GM21367 (cell line): ENCODE data around the gene FAM171A2.
"Not testable (repeated sequence)": the region's sequence is repeated elsewhere in the genome, so short reads cannot be mapped to it uniquely, and the experiment has no call there.

Experiments used
- ATAC-seq: cut with Tn5 transposase; IDR thresholded peaks from one replicate; pipeline ENCODE4 v1.9.1; 2021; ENCODE audit not compliant: unreplicated experiment

Gene FAM171A2

DNA sequence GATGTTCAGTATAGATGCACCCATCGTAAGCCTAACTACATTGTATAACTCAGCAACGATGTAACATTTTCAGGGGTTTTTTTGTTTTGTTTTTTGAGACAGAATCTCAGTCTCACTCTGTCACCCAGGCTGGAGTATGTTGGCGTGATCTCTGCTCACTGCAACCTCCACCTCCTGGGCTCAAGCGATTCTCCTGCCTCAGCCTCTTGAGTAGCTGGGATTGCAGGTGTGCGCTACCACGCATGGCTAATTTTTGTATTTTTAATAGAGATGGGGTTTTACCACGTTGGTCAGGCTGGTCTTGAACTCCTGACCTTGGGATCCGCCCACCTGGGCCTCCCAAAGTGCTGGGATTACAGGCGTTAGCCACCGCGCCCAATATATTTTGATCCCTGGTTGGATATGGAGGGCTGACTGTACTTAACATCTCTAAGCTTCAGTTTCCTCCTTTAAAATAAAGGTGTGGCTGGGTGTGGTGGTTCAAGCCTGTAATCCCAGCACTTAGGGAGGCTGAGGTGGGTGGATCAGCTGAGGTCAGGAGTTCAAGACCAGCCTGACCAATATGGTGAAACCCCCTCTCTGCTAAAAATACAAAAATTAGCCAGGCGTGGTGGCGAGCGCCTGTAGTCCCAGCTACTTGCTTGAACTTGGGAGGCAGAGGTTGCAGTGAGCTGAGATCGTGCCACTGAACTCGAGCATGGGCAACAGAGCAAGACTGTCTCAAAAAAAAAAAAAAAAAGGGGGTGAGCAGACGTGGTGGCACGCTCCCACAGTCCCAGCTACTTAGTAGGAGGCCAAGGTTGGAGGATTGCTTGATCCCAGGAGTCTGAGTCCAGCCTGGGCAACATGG lies 16.2 kb downstream of the FAM171A2 start:
- not testable (repeated sequence) for ATAC-seq

DNA sequence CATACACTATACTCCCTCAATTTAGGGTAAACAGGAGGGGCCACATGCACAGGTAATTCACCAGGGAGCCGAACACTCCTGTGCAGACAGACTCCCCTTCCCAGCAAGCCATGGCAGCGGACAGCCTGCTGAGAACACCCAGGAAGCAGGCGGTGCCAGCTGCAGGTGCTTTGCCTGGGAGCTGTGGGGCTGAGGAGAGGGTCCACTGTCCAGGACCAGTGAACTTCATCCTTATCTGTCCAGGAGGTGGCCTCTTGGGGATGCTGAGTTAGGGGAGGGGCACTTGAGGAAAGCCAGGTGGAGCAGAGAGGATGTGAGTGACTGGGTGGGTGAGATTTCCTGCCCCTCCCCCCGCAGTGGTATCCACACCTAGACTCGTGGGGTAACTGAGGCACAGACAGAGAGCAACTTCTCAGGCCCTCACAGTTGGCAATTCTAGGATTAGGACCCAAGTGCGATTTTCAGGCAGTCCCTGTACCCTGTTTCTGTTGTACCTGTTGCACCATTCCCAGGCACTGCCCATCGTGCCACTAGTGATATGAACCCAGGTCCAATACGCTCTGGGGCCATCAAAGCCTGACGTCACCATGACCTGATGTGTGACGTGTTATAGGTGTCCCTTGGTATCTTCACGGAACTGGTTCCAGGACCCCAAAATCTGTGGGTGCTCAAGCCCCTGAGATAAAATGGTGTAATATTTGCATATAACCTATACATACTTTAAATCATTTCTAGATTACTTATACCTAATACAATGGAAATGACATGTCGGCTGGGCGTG lies 17.4 kb downstream of the FAM171A2 start:
- no peak for ATAC-seq

GRCh38 chr17:44345454-44346026 lies 18.1 kb downstream of the FAM171A2 start:
- ATAC-seq = no peak

DNA sequence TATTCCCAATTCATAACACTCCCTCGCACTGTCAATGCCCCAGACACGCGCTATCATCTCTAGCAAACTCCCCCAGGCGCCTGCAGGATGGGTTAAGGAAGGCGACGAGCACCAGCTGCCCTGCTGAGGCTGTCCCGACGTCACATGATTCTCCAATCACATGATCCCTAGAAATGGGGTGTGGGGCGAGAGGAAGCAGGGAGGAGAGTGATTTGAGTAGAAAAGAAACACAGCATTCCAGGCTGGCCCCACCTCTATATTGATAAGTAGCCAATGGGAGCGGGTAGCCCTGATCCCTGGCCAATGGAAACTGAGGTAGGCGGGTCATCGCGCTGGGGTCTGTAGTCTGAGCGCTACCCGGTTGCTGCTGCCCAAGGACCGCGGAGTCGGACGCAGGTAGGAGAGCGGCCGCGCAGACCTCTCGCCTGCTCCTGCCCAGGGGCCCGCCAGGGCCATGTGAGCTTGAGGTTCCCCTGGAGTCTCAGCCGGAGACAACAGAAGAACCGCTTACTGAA lies 18.7 kb downstream of the FAM171A2 start, which contains the start of gene GRN:
Gene GRN, plus strand, starts transcription at position 364 of the 515 bp plus-strand sequence. CDS start 3,863 bp downstream, outside the sequence.
- ATAC-seq = peak; percentile 41

DNA sequence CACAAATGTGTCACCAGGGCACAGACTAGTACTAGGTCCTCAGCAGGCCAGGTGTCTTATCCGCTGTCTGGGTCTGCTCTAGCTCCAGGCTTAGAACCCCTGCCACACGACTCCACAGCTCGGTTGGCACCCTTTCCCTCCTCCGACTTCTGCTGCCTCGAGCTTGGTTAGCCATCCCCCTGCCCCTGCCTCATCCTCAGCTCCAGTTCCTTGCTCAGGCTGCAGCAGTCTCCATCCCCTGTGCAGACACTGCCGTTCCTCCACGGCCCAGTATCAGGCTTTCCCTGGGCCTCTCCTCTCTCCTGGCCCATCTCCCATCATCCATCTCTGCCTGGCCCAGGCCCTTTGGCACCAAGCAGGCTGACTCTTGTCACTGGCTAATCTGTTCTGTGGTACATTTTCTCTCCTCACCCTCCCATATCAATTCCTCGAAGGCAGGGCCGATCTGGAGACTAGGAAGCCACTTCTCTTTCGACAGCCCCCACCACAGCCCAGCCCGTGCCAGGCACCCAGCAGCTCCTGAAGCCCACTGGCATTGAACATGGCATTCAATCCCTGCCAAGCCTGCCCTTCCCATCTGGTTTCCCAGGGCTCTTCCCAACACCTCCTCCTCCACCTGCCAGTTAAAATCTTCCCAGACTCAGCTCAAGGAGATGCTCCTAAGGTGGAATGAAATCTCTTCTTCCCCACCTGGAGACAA lies 20.0 kb downstream of the FAM171A2 start:
- ATAC-seq = no peak

DNA sequence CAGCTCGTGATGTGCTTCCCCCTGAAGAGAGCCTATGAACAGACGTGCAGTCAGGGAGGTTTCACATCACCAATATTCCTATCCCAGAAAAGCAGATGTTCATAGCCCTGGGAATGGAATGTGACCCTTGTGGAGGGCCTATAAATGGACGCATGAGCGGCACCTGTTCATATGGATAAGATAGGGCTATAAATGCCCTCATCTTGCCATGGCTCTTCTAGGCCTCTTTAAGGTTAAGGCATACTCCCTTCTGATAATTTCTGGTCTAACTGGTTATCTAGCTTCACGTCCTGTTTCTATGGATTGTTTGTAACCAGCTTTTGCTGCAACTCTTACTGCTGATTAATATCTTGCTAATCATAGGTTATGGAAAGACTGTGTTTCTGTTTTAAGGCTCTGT lies 23.1 kb downstream of the FAM171A2 start:
- not testable (repeated sequence) for ATAC-seq

DNA sequence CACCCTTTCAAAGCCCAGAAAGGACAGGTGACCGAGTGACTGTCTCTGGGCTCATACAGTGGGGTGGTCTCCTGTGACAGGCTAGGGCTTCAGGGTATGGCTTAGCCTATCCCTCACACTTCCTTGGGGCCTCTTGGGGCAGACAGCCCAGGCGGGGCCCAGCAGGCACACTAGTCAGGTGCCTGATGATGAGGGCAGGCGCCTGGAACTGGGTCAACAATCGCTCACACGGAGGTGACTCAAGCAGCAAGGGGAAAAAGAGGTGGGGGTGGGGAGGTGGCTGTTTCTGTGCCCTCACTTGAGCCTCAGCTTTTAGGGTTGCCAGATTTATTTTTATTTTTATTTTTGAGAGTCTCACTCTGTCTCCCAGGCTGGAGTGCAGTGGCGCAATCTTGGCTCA lies 25.0 kb downstream of the FAM171A2 start:
- ATAC-seq = no peak

DNA sequence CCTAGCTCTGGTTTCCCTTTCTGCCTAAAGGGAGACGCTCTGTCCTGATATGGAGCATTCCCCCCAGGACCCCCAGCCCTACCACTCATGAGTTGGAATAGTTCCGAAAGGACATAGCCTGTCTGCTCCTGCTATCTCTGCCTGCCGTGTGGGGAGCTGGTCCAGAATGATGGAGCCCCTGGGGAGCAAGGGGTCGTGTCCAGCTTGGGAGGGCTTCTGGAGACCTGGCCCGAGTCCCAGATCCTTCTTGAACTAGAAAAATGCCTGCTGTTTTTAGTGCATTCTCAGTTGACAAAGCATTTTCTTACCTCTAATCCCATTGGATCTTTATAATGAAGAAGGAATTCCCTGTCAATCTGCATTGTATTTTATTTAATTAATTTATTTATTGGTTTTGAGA lies 27.7 kb downstream of the FAM171A2 start:
- ATAC-seq = no peak

DNA sequence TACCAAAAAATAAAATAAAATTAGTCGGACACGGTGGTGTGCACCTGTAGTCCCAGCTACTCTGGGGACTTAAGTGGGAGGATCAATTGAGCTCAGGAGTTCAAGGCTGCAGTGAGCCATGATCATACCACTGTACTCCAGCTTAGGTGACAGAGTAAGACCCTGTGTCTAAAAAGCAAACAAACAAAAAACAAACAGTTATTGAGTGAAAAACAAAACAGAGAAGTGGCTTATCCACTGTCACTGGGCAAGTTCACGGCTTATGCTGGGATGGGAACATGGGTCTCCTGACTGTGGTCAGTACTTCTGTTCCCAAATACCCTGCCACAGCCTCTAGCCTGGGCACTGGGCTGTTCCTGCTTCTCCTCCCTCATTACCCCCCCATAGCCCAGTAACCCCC lies 28.1 kb downstream of the FAM171A2 start:
- no peak for ATAC-seq

- no peak for ATAC-seq
Measured at GRCh38 chr17:44334727-44335126, 28.9 kb downstream of the FAM171A2 start.

DNA sequence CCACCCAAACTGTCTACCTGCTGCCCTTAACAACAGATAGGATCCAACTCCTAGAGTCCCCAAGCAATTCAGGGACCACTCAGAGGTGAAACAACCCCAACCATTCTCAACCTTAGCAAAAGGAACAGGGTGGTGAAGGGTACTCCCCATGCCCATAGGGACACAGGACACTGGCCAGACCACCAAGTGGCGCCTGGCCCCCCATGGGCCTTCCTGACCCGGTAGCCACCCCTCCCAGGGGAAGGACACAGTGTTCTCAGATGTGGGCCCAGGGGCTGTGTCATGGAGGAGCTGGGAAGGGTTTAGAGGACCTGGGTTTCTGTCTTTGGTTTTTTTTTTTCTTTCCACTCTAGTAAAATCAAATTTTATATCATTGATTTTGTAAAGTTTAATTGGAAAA lies 29.3 kb downstream of the FAM171A2 start:
- ATAC-seq = no peak

- ATAC-seq = no peak
Measured at GRCh38 chr17:44333371-44333770, 30.3 kb downstream of the FAM171A2 start.

DNA sequence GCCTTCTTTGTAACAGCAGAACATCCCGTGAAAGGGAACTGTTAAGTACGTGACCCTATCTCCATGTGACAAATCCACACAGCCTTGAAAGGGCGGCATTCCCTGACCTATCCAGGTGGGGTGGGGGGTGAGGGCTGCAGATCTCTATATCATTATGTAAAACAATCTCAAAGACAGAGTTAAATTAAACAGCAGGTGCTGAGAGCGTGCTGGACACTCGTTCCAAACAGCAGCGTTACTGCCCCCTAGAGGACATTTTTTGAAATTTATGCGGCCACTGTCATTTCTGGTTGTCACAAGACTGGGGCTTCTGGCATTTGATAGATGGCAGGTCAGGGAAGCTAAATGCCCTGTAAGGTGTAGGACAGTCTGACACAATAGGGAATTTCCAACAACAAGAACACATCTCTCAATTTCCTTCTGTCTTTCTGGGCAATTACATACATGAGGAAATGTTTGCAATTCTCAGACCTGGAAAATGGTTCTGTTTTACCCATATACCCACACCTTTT lies 32.3 kb downstream of the FAM171A2 start:
- ATAC-seq = no peak

DNA sequence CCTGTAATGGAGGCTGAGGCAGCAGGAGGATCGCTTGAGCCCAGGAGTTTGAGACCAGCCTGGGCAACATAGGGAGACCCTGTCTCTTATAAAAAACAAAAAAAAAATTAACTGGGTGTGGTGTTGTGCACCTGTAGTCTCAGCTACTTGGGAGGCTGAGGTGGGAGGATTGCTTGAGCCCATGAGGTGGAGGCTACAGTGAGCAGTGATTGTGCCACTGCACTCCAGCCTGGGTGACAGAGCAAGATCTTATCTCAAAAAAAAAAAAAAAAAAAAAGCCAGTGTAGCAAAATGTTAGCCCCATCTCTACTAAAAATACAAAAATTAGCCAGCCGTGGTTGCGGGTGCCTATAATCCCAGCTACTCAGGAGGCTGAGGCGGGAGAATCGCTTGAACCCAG lies 33.4 kb downstream of the FAM171A2 start:
- ATAC-seq = not testable (repeated sequence)

DNA sequence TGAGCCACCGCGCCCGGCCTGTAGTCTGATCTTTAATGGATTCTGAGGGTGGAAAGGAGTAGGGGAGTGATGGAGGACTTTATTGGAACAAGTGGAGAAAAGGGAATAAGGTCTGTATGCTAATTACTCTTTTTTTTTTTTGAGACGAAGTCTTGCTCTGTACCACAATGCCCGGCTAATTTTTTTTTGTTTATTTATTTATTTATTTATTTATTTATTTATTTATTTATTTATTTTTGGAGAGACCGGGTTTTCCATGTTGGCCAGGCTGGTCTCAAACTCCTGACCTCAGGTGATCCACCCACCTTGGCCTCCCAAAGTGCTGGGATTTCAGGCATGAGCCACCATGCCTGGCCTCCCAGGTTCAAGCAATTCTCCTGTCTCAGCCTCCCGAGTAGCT lies 34.1 kb downstream of the FAM171A2 start:
- not testable (repeated sequence) for ATAC-seq

DNA sequence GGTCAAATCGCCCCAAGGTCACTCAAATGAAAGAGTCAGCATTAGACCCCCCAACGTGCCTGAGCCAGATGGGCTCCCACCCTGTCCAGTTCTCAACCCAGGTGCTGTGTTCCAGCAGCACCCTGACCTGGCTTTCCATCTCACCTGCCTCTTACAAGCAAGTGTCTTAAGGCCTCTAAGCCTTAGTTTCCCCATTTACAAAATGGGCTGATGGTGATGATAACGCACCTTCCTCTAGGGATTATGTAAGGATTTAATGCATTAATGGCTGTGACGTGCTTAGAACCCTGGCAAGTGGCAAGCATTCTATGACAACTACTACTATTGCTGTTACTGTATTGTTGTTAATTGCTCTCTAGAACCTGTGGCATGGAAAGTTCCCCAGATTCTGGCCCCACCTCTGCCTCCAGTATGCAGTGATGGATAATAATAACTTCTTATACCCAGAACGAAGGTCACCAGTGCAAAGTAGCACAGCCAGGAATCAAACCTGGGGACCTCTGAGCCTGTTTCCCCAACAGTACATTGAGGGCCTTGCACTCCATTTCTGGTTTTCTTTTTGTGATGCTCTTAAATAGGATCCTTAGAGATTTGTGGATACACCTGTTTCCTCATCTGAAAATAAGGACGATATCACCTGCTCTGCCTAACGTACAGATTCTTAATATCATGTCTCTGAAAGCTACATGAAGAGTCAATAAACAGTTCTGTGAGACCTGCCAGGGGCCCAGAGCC lies 35.8 kb downstream of the FAM171A2 start:
- ATAC-seq = no peak

GRCh38 chr17:44326861-44327444 lies 36.7 kb downstream of the FAM171A2 start:
- no peak for ATAC-seq

- peak; percentile 56 for ATAC-seq
Measured at GRCh38 chr17:44324571-44325275, 38.9 kb downstream of the FAM171A2 start, which contains the start of gene SLC25A39. TSS of gene SLC25A39 (minus strand) at chr17:44324823. CDS start at chr17:44323562, 1,261 bp downstream.

- ATAC-seq = no peak
Measured at GRCh38 chr17:44324092-44324570, 39.5 kb downstream of the FAM171A2 start.
